Esophagus squamous epithelium (tissue), 4 donors: ENCODE measurements around the gene TBC1D32.

ENCODE experiments used
- CTCF ChIP-seq, 6 experiments: fragments of 450-650 bp in 4 of 6; fragments of 200-600 bp in 2 of 6; sonication (generic) in 2 of 6; IDR thresholded peaks; one replicate each; pipeline ENCODE4 v1.5.1; 2016 to 2019; ENCODE audit warnings: antibody characterized with exemption in 6 of 6, mild to moderate bottlenecking in 4 of 6, moderate library complexity in 4 of 6
- POLR2A ChIP-seq, 4 donors: fragments of 450-650 bp; IDR thresholded peaks; one replicate each; pipeline ENCODE4 v1.6.1; 2017; ENCODE audit warnings: antibody characterized with exemption in 4 of 4, mild to moderate bottlenecking in 4 of 4, moderate library complexity in 3 of 4

GRCh38 chr6:121319112-121319553, 15.1 kb downstream of the TBC1D32 start:
- TF ChIP-seq CTCF (IDR thresholded peaks at IDR 0.05) (peak in 4 of 6 experiments; percentile 12 to 42 (median 36)), POLR2A (IDR thresholded peaks at IDR 0.05) (no peak)
